22Rv1 (cell line): ENCODE results near the gene NDUFAF3.

Experiments used
- H3K27ac ChIP-seq: fragments of 450-650 bp; 2 replicates; pipeline ENCODE4 v1.5.1; 2017
- CTCF ChIP-seq: fragments of 450-650 bp; IDR thresholded peaks from 2 replicates; pipeline ENCODE4 v1.5.1; 2017; ENCODE audit warnings: mild to moderate bottlenecking
- ZFX ChIP-seq: fragments of 450-650 bp; IDR thresholded peaks from 2 replicates; pipeline ENCODE4 v1.6.1; 2017; ENCODE audit warnings: antibody characterized with exemption, borderline replicate concordance

NDUFAF3 gene

GRCh38 chr3:49053543-49053942 is 31.6 kb downstream of the NDUFAF3 start:
- TF ChIP-seq CTCF (no peak), ZFX (no peak)
- H3K27ac ChIP-seq = no peak overlapping the region

- no peak overlapping the region for H3K27ac ChIP-seq
Measured at GRCh38 chr3:49054344-49054862, 32.5 kb downstream of the NDUFAF3 start.

GRCh38 chr3:49057268-49057667 is 35.3 kb downstream of the NDUFAF3 start:
- TF ChIP-seq CTCF (no peak), ZFX (no peak)
- H3K27ac ChIP-seq = no peak overlapping the region

More at GRCh38 chr3:49054344-49054862, 32.5 kb downstream of the NDUFAF3 start:
- TF ChIP-seq CTCF = no peak
- no peak for TF ChIP-seq ZFX

GRCh38 chr3:49058011-49058410 is 36.1 kb downstream of the NDUFAF3 start:
- TF ChIP-seq CTCF (no peak), ZFX (no peak)
- H3K27ac ChIP-seq = no peak overlapping the region
